HG03139 (cell line): Measurements from ENCODE around the gene ROR1.

Experiments
- ATAC-seq: cut with Tn5 transposase; IDR thresholded peaks from one replicate; pipeline ENCODE4 v1.9.1; 2021; ENCODE audit not compliant: unreplicated experiment

ROR1 gene

GRCh38 chr1:63849149-63849548 lies 75.3 kb downstream of the ROR1 start:
- no peak for ATAC-seq

GRCh38 chr1:63854091-63854490 lies 80.3 kb downstream of the ROR1 start:
- no peak for ATAC-seq

- no peak for ATAC-seq
Observed at GRCh38 chr1:63855942-63856341, 82.1 kb downstream of the ROR1 start.

DNA sequence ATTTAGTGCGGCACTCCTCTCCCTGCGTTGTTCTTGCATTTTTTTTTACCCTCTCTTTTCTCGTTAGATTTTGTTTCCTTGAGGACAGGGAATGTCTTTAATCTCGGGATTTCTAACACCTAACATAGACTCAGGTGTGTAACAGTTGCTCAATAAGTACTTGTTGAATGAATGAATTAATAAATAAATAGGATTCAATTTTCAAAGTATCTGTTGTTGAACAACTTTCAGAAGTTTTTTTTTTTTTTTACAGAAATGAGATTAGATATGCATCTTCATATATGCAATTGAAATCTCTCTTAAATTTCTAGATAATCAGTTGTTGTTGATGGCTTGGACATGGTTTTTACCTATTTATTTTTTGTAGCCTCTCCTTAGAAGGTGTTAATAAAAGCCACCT lies 83.1 kb downstream of the ROR1 start:
- no peak for ATAC-seq

GRCh38 chr1:63857478-63857877 lies 83.7 kb downstream of the ROR1 start:
- ATAC-seq: no peak

DNA sequence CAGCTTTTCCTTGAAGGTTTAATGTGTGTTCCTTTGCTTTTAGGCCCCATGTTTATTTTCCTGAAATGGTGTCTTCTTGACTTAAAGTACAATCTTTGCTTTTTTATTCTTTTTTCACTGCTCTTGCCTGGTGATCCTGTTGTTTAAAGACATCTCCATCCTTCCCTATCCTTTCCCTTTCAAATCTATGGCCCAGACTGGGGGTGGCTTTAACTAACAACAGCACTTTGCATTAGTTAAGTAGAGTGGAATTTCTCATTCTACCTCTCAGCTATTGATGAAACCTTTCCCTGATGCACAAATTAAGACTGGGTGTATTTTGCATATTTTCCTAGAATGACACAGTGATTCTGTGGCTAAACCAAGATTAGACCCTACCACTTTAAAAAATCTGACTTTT lies 84.3 kb downstream of the ROR1 start:
- no peak for ATAC-seq

- ATAC-seq: no peak
Observed at GRCh38 chr1:63859480-63860275, 85.9 kb downstream of the ROR1 start.

DNA sequence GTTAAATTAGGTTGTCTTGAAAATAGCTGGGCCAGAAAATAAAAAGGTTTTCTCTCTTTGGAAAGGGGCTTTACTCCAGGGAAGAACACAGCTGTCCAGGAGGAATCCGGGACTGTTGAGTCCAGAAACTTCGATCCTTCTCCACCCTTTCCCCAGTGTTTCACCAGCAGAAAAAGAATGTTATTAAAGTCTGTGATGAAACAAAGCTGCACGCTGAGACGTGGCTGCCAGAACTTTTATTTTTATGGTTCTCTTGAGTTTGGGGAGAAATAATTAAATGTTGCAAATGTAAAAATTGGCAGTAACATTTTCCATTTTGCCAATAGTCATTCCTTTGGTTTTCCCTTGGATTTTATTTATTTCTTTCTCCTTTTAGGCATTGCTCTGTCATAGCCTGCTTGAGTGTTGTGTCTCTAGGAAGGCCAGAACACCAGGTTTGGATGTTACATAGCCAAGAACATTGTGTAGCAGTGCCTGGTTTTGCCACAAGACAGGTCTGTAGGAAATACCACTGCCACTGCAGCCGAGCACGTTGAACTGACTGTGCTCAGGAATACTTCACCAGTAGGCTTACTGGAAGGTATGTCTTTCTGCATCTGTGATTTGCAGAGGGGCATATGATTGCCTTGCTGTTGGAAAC lies 87.4 kb downstream of the ROR1 start:
- no peak for ATAC-seq

- no peak for ATAC-seq
Observed at GRCh38 chr1:63863145-63863544, 89.3 kb downstream of the ROR1 start.

- ATAC-seq: no peak
Observed at GRCh38 chr1:63864224-63864641, 90.4 kb downstream of the ROR1 start.

DNA sequence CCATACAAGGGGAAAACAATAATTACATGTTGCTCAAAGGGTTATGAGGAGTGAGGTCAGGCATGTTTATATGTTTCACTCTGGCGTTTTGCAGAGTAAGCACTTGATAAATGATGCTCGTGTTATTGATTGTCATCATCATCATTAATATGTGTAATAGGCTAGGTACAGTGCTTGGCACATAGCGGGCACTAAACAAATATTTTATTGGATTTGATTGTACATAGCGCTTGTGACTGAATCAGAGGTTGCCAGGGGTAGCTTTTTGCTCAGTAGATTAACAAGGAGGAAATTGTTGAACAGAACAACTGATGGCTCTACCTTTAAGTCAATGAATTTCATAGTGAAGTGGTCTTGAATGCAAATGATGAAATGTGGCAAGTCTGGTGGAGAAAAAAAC lies 91.7 kb downstream of the ROR1 start:
- no peak for ATAC-seq

- no peak for ATAC-seq
Observed at GRCh38 chr1:63866084-63866483, 92.3 kb downstream of the ROR1 start.

DNA sequence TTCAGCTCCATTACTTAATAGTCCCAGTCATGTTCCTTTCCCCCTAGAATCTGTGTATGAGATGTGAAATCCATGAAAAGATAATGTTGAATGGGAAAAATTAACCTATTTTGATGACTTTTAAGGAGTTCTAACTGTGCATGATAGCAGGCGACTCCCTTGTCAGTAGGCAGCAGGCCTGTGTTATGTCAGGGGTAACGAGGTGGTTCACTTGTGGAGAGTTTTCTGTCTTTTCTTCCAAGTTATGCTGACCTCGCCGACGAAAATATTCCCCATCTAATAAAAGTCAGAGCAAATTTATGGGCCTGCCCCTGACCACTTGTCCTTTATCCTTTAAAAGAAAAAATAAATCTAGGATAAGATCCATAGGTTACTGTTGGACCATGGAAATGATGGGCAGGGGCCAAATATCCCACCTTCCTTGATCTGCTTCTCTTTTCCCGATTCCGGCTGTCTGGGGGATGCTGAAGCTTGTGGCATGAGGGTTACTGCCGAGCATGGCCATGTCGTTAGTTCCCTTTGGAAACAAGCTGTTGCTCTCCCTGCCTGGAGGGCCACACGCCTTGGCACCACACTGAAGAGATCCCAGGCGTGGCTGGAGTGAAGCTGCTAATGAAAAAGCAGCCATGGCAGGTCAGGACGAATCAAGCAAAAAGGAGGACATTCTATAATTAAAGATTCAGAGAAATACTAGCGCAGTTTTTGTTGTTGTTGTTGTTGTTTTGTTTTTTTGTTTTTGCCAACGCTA lies 93.8 kb downstream of the ROR1 start:
- ATAC-seq: no peak

DNA sequence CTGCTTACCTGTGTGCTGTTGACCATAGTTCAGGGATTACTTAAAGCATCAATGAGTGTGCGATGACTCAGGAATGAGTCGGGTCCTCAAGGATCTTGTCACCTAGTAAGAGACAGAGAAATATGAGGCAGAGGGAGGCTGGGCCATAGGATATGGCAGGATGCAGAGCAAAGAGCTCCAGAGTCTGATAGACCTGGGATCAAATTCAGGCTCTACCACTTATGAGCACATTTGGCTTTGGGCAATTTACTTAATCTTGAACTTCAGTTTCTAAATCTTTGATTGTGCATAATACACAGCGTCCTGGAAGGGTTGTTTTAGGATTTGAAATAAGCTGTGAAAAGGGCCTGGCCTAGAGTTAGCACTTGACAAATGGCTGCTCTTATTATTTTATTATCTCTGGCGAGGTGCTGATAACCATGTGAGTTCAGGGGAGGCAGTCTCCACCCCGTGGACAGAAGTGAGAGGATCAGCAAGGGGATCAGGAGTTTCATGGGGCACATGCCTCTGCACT lies 94.5 kb downstream of the ROR1 start:
- ATAC-seq: no peak

DNA sequence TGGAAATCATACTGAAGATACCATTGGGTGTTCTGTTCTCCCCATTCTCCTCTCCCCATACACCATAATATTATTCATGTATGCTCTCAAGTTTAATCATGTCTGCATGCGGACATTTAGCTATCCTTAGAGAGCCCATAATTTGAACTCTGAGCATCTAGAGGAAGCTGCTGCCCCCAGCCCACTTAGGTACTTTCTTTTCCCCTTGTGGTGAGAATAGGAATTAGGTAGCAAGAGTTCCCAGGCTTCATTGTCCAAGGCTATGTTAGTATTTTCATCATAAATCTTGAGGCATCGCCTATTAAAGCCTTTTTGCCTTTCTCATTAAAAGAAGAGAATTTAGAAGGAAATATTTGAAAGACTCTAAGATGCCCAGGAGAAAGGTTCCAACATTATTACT lies 96.3 kb downstream of the ROR1 start:
- no peak for ATAC-seq

DNA sequence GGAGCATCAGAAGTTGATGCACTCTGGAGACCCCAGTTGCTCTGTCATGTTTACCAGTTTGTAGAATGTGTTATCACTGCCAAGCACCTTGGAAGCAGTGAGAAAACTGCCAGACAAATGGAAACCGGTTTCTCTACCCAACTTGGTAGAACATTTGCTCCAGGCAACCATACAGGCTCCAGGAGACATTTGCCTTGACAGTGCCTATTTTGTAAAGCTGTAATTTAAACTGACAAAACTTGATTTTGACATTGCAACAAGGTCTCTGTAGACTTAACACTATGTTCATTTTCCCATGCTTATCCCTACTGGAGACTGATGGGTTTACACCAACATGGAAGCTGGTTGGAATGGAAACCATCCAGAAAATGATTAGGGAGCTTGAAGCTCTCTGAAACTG lies 97.6 kb downstream of the ROR1 start:
- ATAC-seq: no peak

DNA sequence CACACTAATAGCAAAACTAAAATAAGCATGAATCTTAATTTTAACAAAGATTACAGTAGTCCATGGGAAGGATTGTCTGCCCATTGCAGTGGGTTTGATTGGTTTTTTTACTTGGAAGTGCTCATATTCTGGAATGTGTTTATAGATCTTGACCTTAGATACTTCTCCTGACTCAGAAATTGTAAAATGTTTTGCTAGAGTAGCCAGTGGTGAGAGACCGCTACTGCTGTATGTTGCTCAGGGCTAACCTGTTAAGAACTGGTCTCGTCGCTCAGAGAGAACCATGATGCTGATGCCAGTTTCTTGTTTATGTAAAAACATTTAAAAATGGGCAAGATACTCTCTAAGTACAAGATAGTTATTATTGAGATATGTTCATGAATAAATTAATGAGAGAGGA lies 99.9 kb downstream of the ROR1 start:
- ATAC-seq: no peak

DNA sequence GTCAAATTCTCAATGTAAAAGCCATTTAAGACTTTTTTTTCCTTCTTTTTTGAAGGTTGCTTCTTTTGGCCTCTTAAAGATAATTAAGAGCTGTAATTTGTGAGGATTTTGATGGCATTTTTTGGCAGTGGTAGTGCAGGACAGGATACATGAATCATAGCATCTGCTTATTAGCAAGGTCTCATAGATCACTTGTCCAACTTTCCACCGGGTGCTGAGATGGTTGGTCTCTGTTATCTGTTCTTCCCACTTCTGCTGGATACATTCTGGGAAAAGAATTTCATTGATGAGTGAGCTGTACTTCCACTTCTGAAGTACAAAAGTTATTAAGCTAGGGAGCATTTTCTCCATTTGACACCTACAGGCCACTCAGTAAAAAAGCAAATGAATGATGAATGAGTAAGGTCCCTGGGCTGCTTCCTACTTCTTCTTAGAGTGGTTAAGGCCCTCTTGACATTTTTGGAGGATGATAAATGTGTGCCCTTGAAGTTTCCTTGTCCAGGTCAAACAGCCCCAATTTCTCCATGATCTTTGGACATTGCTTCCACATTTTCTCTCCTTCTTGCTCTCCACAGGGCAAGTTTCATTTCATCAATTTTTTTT lies 100.6 kb downstream of the ROR1 start:
- no peak for ATAC-seq

GRCh38 chr1:63875636-63876035 lies 101.8 kb downstream of the ROR1 start:
- ATAC-seq: no peak

DNA sequence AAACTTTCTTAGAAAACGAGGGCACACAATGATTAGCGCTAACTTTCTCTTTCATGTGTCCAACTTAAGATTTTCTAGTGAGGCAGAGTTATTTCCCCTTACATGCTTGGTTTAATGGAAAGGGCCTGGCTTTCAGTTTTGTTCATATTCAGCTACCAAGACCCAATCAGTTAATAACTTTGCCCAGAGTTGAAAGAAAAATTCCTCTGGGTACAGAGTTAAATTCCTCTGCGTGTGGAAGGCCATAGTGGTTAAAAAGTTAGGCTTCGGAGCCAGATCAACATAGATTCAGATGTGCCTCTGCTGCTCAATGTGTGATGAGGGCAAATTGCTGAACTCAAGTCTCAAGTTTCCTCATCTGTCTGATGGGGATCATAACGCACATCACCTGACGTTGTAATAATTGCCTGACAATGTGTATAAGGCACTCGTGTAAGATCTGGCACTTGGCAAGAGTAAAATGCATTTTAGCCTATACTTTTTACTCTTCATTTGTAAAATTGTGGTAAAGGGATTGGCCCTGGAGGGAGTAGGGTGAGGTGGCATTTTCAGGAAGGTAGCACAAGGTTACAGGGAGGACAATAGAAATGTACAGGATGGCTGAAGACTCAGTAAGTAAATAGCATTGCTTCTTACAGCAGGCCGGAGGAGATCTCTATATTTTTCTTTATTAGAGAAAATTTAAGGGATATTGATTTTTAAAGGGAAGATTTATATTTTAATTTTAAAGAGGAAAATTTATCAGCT lies 103.4 kb downstream of the ROR1 start:
- no peak for ATAC-seq

- ATAC-seq: no peak
Observed at GRCh38 chr1:63877816-63878215, 104.0 kb downstream of the ROR1 start.
